Kidney (tissue), 14 donors: ENCODE data around the gene MTA2. TPM values are rescaled to one million over a fixed set of nuclear protein-coding genes. Genes with fewer than 3 reads are reported as not detected.
A peak's percentile ranks its signal among the peaks of the same experiment; 100 is the strongest.

Experiments used
- DNase-seq, 5 donors: peaks; one replicate each; pipeline ENCODE4 v3.0.0-alpha.2; 2013 to 2020
- FAIRE-seq: peaks from 2 replicates; lab custom pipeline; 2012; peaks lifted over from hg19 to GRCh38; lab: Jason Lieb, UNC
- H3K27ac ChIP-seq, 2 donors: one replicate each; pipeline ENCODE4 v1.7.0; 2013; ENCODE audit warnings: low read depth in 2 of 2, low read length in 2 of 2, inconsistent platforms in 1 of 2
- H3K27me3 ChIP-seq: one replicate; pipeline ENCODE4 v1.7.1; 2013; ENCODE audit warnings: low read length, inconsistent platforms; ENCODE audit not compliant: control insufficient read depth, insufficient read depth
- H3K36me3 ChIP-seq, 3 donors: one replicate each; pipeline versions ENCODE4 v1.7.0 to v1.7.1; 2013; ENCODE audit warnings: low read length in 3 of 3, control low read depth in 1 of 3, inconsistent platforms in 1 of 3; ENCODE audit not compliant: insufficient read depth in 3 of 3, control insufficient read depth in 2 of 3
- H3K4me1 ChIP-seq, 3 donors: one replicate each; pipeline versions ENCODE4 v1.7.0 to v1.7.1; 2013; ENCODE audit warnings: low read length in 3 of 3, inconsistent platforms in 1 of 3, low read depth in 1 of 3; ENCODE audit not compliant: control insufficient read depth in 2 of 3, insufficient read depth in 2 of 3
- H3K4me3 ChIP-seq, 3 donors: one replicate each; pipeline versions ENCODE4 v1.7.0 to v1.8.1; 2013; ENCODE audit warnings: low read length in 3 of 3, control low read depth in 1 of 3, inconsistent platforms in 1 of 3
- H3K9ac ChIP-seq, 3 donors: one replicate each; pipeline versions ENCODE4 v1.7.0 to v1.7.1; 2013; ENCODE audit warnings: low read length in 3 of 3, control low read depth in 1 of 3, inconsistent platforms in 1 of 3
- H3K9me3 ChIP-seq, 3 donors: one replicate each; pipeline versions ENCODE4 v1.7.0 to v1.7.1; 2013; ENCODE audit warnings: low read length in 3 of 3, control low read depth in 1 of 3, inconsistent platforms in 1 of 3; ENCODE audit not compliant: control insufficient read depth in 2 of 3, insufficient read depth in 1 of 3
- CTCF ChIP-seq: IDR thresholded peaks from 3 replicates; pipeline ENCODE4 v1.5.1; 2012; ENCODE audit warnings: mild to moderate bottlenecking, moderate library complexity, borderline replicate concordance; ENCODE audit not compliant: insufficient read depth; ENCODE audit errors: extremely low read depth
- intact Hi-C: fragments of 100-400 bp; cut with DNase I; formaldehyde crosslinking; loops from one replicate; pipeline ENCODE4 v1.11.1; 2022
- polyA plus RNA-seq: library from polyadenylated mRNA; stranded (reverse); fragments of 350-450 nt; fragmentation: Illumina TruSeq; extraction: RNeasy Lipid Tissue Mini Kit (QIAGEN cat#74804); gene quantifications from one replicate; pipeline ENCODE4 v1.2.3, GENCODE V29; 2014; ENCODE audit warnings: low read depth, low replicate concordance; ENCODE audit not compliant: insufficient read depth
- total RNA-seq: library from RNA; stranded (reverse); fragmentation: NEBNext Ultra II Directional; extraction: Animal tissue kit (Norgen Biotek cat#: 25700); gene quantifications from one replicate; pipeline ENCODE4 v1.2.1, GENCODE V29; 2021
- donor health status: control.
- donor health status: control.
- donor health status: control.
- donor health status: control.
- donor health status: control.
- donor health status: DM: yes; HTN: yes; CAD: no.
- donor health status: Normal renal cell carcinoma (clear cell type).

Gene MTA2
- total and polyA plus RNA-seq, 2 donors from 2014 or later: 34.4 to 71.8 TPM

GRCh38 chr11:62603072-62603408 lies 1.4 kb upstream of the MTA2 start:
- Histone ChIP-seq H3K9ac (no peak overlapping the region), H3K27me3 (no peaks in the 10 kb centered on the region), H3K4me1 (peaks cover 5 to 18% (median 17%) of the 10 kb centered on the region in 3 donors), H3K9me3 (no peaks in the 10 kb centered on the region), H3K27ac (peak overlapping the region in 1 of 2 donors; percentile 20), H3K36me3 (peaks cover under 1 to 17% (median 11%) of the 10 kb centered on the region in 3 donors), H3K4me3 (peak overlapping the region in 1 of 3 donors; percentile 77)
- no peak for FAIRE-seq
- intact Hi-C loops: no loop called here
- no peak for TF ChIP-seq CTCF
- DNase-seq: peak in 1 of 5 donors; percentile 77

DNA sequence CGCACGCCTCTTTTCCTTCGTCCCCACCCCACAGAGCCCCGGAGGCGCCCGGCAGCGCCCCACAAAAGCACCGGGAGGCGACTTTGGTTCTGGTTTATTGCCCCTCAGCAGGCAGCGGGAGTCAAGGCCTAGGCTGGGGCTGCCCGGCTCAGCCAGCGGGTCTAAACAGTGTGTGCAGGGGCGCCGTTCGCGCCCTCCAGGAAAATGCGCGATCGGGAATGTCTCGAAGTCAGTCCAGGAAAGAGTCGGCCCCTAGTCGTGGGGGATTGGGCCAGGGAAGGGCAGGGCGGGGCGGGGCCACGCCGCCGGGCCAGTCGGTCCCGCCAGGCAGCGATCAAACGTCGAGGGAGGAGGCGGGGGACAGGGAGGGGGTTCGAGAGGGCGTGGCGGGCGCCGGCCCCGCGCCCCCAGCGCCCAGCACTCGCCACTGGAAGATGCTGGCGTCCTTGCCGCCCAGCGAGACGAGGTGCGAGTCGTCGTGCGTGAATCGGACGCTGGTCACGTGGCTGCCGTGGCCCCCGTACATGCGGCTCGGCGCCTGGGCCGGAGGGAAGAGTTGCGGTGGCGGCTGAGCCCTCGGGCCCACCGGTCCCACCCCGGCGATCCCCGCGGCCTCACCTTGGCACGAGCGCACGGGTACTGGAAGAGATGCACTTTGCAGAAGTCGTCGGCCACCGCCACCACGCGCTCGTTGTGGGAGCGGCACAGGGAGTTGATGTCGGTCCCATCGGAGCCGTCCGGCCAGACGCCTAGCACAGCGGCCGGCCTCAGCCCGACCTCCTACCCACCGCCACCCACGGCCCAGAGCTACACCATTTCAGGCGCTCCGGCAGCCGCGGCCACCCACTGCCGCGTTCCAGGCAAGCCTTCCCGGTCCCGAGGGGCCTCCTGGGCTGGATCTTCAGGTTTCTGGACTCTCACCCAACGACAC lies 741 bp upstream of the MTA2 start:
- DNase-seq: peak; percentile 61 to 93 (median 87)
- intact Hi-C loops: no loop called here
- H3K4me3 ChIP-seq: peak overlapping the region; percentile 52 to 77 (median 61)
- TF ChIP-seq CTCF: no peak
- H3K36me3 ChIP-seq: peaks cover 6 to 23% (median 17%) of the 10 kb centered on the region in 3 donors
- H3K9ac ChIP-seq: peak overlapping the region in 2 of 3 donors; percentile 27 to 67
- peak overlapping the region; percentile 69 to 93 for H3K27ac ChIP-seq
- H3K4me1 ChIP-seq: peaks cover 5 to 18% (median 17%) of the 10 kb centered on the region in 3 donors
- H3K9me3 ChIP-seq: no peaks in the 10 kb centered on the region
- FAIRE-seq: no peak
- H3K27me3 ChIP-seq: no peaks in the 10 kb centered on the region

- no peaks in the 10 kb centered on the region for H3K9me3 ChIP-seq
Observed at GRCh38 chr11:62601122-62601371, 618 bp downstream of the MTA2 start.

More at GRCh38 chr11:62601122-62601371, 618 bp downstream of the MTA2 start:
- Histone ChIP-seq H3K9ac (peak overlapping the region; percentile 74 to 79 (median 74)), H3K36me3 (peaks cover 8 to 32% (median 24%) of the 10 kb centered on the region in 3 donors), H3K27ac (peak overlapping the region; percentile 91 to 93), H3K4me3 (peak overlapping the region; percentile 64 to 77 (median 70)), H3K27me3 (no peaks in the 10 kb centered on the region), H3K4me1 (peaks cover 5 to 18% (median 17%) of the 10 kb centered on the region in 3 donors)
- no peak for DNase-seq
- FAIRE-seq: no peak
- no peak for TF ChIP-seq CTCF
- intact Hi-C loops: no loop called here
